CD14-positive monocyte (primary cell): ENCODE results near the gene DAPK2. TPM values are rescaled to one million over a fixed set of nuclear protein-coding genes. Genes with fewer than 3 reads are reported as not detected.

Source experiments
- DNase-seq, 3 donors: peaks; one replicate each; pipeline ENCODE4 v3.0.0-alpha.2; 2011 to 2022
- H2AFZ ChIP-seq: 2 replicates; pipeline ENCODE4 v1.6.0; 2012; ENCODE audit warnings: mild to moderate bottlenecking, low read depth, low read length, inconsistent platforms; ENCODE audit not compliant: insufficient read depth, poor library complexity, severe bottlenecking
- H3K27ac ChIP-seq, 2 donors: 1 replicate in 1 of 2; 2 replicates in 1 of 2; pipeline ENCODE4 v1.5.1; 2012 to 2013; ENCODE audit warnings: low read length in 2 of 2, control low read depth in 1 of 2, inconsistent platforms in 1 of 2, low read depth in 1 of 2, mild to moderate bottlenecking in 1 of 2
- H3K27me3 ChIP-seq, 2 donors: one replicate each; pipeline versions ENCODE4 v1.6.0 to v1.6.1; 2011 to 2013; ENCODE audit warnings: low read length in 2 of 2; ENCODE audit not compliant: control insufficient read depth in 2 of 2, insufficient read depth in 2 of 2
- H3K36me3 ChIP-seq, 2 donors: replicated peaks in 1 of 2; 1 replicate in 1 of 2; 2 replicates in 1 of 2; pipeline versions ENCODE4 v1.5.1 to v1.6.1; 2012 to 2013; ENCODE audit warnings: low read length in 2 of 2, control low read depth in 1 of 2, inconsistent platforms in 1 of 2, mild to moderate bottlenecking in 1 of 2; ENCODE audit not compliant: insufficient read depth in 2 of 2, control insufficient read depth in 1 of 2
- H3K4me1 ChIP-seq, 2 donors: 1 replicate in 1 of 2; 2 replicates in 1 of 2; pipeline versions ENCODE4 v1.5.1 to v1.6.1; 2012 to 2013; ENCODE audit warnings: low read length in 2 of 2, control low read depth in 1 of 2, inconsistent platforms in 1 of 2, mild to moderate bottlenecking in 1 of 2, moderate library complexity in 1 of 2; ENCODE audit not compliant: insufficient read depth in 2 of 2, control insufficient read depth in 1 of 2
- H3K4me2 ChIP-seq: replicated peaks from 2 replicates; pipeline ENCODE3; 2012; ENCODE audit warnings: low read length, moderate library complexity, mild to moderate bottlenecking; ENCODE audit not compliant: poor library complexity, severe bottlenecking; ENCODE audit errors: extremely low read depth
- H3K4me3 ChIP-seq, 3 experiments: fragments of 200-600 bp in 1 of 3; sonication (generic) in 1 of 3; replicated peaks in 1 of 3; 1 replicate in 2 of 3; 2 replicates in 1 of 3; pipeline ENCODE4 v1.5.1; 2011 to 2013; ENCODE audit warnings: low read length in 3 of 3, mild to moderate bottlenecking in 3 of 3, control low read depth in 2 of 3, low read depth in 2 of 3, inconsistent platforms in 1 of 3, moderate library complexity in 1 of 3
- H3K79me2 ChIP-seq: 2 replicates; pipeline ENCODE4 v1.6.0; 2012; ENCODE audit warnings: mild to moderate bottlenecking, control low read depth, inconsistent platforms, low read length, moderate library complexity; ENCODE audit not compliant: insufficient read depth
- H3K9ac ChIP-seq: 2 replicates; pipeline ENCODE4 v1.6.0; 2017; ENCODE audit warnings: low read length, mild to moderate bottlenecking; ENCODE audit not compliant: insufficient read depth, poor library complexity, severe bottlenecking
- H3K9me3 ChIP-seq, 2 donors: replicated peaks in 1 of 2; 1 replicate in 1 of 2; 2 replicates in 1 of 2; pipeline versions ENCODE4 v1.5.1 to v1.6.1; 2012 to 2013; ENCODE audit warnings: low read length in 2 of 2, control low read depth in 1 of 2; ENCODE audit not compliant: control insufficient read depth in 1 of 2, insufficient read depth in 1 of 2
- H4K20me1 ChIP-seq: 2 replicates; pipeline ENCODE4 v1.6.0; 2012; ENCODE audit warnings: mild to moderate bottlenecking, low read length, control low read depth, moderate library complexity; ENCODE audit not compliant: insufficient read depth
- H3K27ac Mint-ChIP-seq, 7 donors: one replicate each; pipeline ENCODE4 v1.8.0; 2020; ENCODE audit warnings: mild to moderate bottlenecking in 7 of 7, mixed read lengths in 7 of 7, moderate library complexity in 6 of 7, inconsistent platforms in 2 of 7
- H3K27me3 Mint-ChIP-seq, 3 donors: one replicate each; pipeline ENCODE4 v1.8.0; 2021 to 2022; ENCODE audit warnings: low read depth in 3 of 3, mild to moderate bottlenecking in 3 of 3, mixed read lengths in 3 of 3, moderate library complexity in 3 of 3, inconsistent platforms in 1 of 3
- H3K36me3 Mint-ChIP-seq, 2 donors: one replicate each; pipeline ENCODE4 v1.8.0; 2020; ENCODE audit warnings: mixed read lengths in 2 of 2, inconsistent platforms in 1 of 2, mild to moderate bottlenecking in 1 of 2
- H3K4me1 Mint-ChIP-seq: one replicate; pipeline ENCODE4 v1.8.0; 2020; ENCODE audit warnings: mild to moderate bottlenecking, mixed read lengths
- H3K4me3 Mint-ChIP-seq, 2 donors: one replicate each; pipeline ENCODE4 v1.8.0; 2020; ENCODE audit warnings: mild to moderate bottlenecking in 2 of 2, mixed read lengths in 2 of 2, moderate library complexity in 1 of 2
- H3K9me3 Mint-ChIP-seq, 7 donors: one replicate each; pipeline ENCODE4 v1.8.0; 2020 to 2022; ENCODE audit warnings: mixed read lengths in 7 of 7, mild to moderate bottlenecking in 6 of 7, moderate library complexity in 6 of 7, inconsistent platforms in 2 of 7
- CTCF ChIP-seq: fragments of 200-600 bp; IDR thresholded peaks from one replicate; pipeline ENCODE4 v1.8.0; 2022; ENCODE audit warnings: antibody characterized with exemption, mild to moderate bottlenecking
- WGBS: methylation state at CpG from one replicate; pipeline ENCODE4 v1.1.5; 2013; ENCODE audit warnings: missing lambda C conversion rate; ENCODE audit not compliant: insufficient coverage; 5-methylcytosine and 5-hydroxymethylcytosine counted together
- intact Hi-C, 2 donors: fragments of 100-400 bp; cut with micrococcal nuclease; formaldehyde crosslinking; loops; one replicate each; pipeline versions ENCODE4 v1.15.0 to v1.15.1; 2023
- polyA plus RNA-seq, 3 donors: library from polyadenylated mRNA; depleted of rRNA in 1 of 3; unstranded in 2 of 3; stranded (reverse) in 1 of 3; fragments of 300-500 nt in 2 of 3; fragments of >200 nt in 1 of 3; fragmentation: Illumina TruSeq in 2 of 3; gene quantifications; 1 replicate in 2 of 3; 2 replicates in 1 of 3; pipeline ENCODE4 v1.2.3, GENCODE V29; 2012 to 2021

Gene DAPK2
- polyA plus RNA-seq, 3 donors: 0.59 to 4.1 (median 2.1) TPM

DNA sequence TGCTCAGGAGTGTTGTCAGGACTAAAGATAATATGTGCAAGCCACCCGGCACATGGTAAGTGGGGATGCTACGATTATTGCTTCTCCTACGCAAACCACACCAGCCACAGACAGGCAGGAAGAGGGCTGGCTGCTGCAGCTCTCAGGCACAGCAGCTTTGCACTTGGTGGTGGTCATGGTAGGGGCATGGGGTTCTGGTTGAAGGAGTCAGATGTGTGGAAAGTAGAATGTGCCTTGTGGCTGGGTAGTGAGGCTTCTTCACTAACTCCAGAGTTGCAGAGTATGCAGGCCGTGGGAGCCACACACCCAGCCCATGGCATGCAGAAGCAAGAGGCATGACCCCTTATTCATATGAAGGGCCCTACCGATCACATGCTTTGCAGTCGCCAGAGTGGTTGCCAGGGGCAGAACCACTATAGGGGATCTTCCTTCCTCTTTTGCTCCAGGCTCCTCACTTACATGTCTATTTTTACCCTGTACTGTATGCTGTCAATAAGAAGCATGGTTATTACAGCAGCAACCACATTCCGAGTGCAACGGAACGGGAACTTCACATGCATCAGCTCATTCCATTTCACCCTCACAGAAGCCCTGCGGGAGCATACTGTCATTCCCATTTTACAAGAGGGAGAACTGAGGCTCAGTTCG lies 153.4 kb downstream of the DAPK2 start:
- peaks cover 56 to 61% of the 10 kb centered on the region in 2 donors for H3K4me1 ChIP-seq

DNA sequence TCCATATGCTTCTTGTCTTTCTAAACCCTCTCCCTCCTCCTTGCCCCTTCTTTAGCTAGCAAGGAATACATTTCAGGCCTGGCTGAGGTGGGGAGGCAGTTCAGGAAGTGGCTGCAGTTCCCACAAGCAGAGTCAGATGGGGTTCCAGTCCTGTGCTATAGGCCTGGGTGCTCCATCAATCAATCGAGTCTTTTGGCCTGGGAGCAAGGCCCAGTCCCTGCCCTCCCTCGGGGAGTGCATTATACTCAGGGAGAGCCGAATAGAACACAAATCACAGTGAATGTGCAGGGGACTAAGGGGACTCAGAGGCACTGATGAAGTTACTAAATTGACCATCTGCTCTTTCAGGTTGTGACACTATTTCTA lies 154.5 kb downstream of the DAPK2 start:
- Histone ChIP-seq H3K4me1 (peaks cover 57 to 62% of the 10 kb centered on the region in 2 donors), H3K4me3 (no peak overlapping the region), H2AFZ (no peak overlapping the region), H3K9me3 (no peaks in the 10 kb centered on the region), H3K9ac (no peak overlapping the region), H3K27ac (no peak overlapping the region), H3K27me3 (no peaks in the 10 kb centered on the region), H3K36me3 (no peaks in the 10 kb centered on the region), H4K20me1 (no peaks in the 10 kb centered on the region), H3K4me2 (no peak overlapping the region), H3K79me2 (no peaks in the 10 kb centered on the region)
- H3K36me3 Mint-ChIP-seq: no peaks in the 10 kb centered on the region
- intact Hi-C loops: loop anchor here (2.0 to 5.0 kb wide), 4 partner anchors 59 to 176 kb away; partner anchors contain the start of gene HERC1 (in 2 of the 2)
- H3K27ac Mint-ChIP-seq: peak overlapping the region in 1 of 7 donors; percentile 28
- H3K27me3 Mint-ChIP-seq: peaks cover 0 to 7% (median 0%) of the 10 kb centered on the region in 3 donors
- TF ChIP-seq CTCF: no peak
- H3K9me3 Mint-ChIP-seq: peaks cover 0 to 6% (median 0%) of the 10 kb centered on the region in 7 donors
- no peak overlapping the region for H3K4me3 Mint-ChIP-seq
- DNase-seq: no peak
- H3K4me1 Mint-ChIP-seq: peaks cover 61% of the 10 kb centered on the region
- 46% methylated on average over 3 of the region's 3 CpGs for WGBS

More for the DNA sequence above, 153.4 kb downstream of the DAPK2 start:
- no peaks in the 10 kb centered on the region for H3K27me3 ChIP-seq
- WGBS: 25% methylated on average over 4 of the region's 11 CpGs
- peak overlapping the region in 1 of 2 donors; percentile 24 for H3K27ac ChIP-seq
- H3K27me3 Mint-ChIP-seq: peaks cover 0 to 7% (median 0%) of the 10 kb centered on the region in 3 donors
- H3K79me2 ChIP-seq: no peaks in the 10 kb centered on the region
- peak overlapping the region in 1 of 2 donors; percentile 59 for H3K4me3 Mint-ChIP-seq
- peak overlapping the region; percentile 17 for H2AFZ ChIP-seq
- H3K4me2 ChIP-seq: peak overlapping the region; percentile 12
- no peaks in the 10 kb centered on the region for H3K36me3 ChIP-seq
- intact Hi-C loops: loop anchor here in 1 of 2 donors (5.0 kb wide), 2 partner anchors 61 to 174 kb away; partner anchors contain the start of gene HERC1
- H3K9me3 Mint-ChIP-seq: peaks cover 0 to 6% (median 0%) of the 10 kb centered on the region in 7 donors
- peak; percentile 55 to 67 (median 58) for DNase-seq
- H3K4me3 ChIP-seq: peak overlapping the region in 1 of 3 experiments; percentile 18
- H3K27ac Mint-ChIP-seq: peak overlapping the region in 6 of 7 donors; percentile 38 to 93 (median 78)
- TF ChIP-seq CTCF: no peak
- H4K20me1 ChIP-seq: no peaks in the 10 kb centered on the region
- H3K9me3 ChIP-seq: no peaks in the 10 kb centered on the region
- peaks cover 63% of the 10 kb centered on the region for H3K4me1 Mint-ChIP-seq
- H3K9ac ChIP-seq: no peak overlapping the region
- no peaks in the 10 kb centered on the region for H3K36me3 Mint-ChIP-seq
